Eye (tissue), 1 donor: Measurements from ENCODE around the gene GYG2.
A peak's percentile ranks its signal among the peaks of the same experiment; 100 is the strongest.
"Not testable (repeated sequence)": the region's sequence is repeated elsewhere in the genome, so short reads cannot be mapped to it uniquely, and the experiment has no call there.

ENCODE experiments used
- DNase-seq: peaks from one replicate; pipeline ENCODE4 v3.0.0-alpha.2; 2015

Gene GYG2

GRCh38 chrX:2874222-2875135 is 45.7 kb downstream of the GYG2 start:
- DNase-seq = no peak

DNA sequence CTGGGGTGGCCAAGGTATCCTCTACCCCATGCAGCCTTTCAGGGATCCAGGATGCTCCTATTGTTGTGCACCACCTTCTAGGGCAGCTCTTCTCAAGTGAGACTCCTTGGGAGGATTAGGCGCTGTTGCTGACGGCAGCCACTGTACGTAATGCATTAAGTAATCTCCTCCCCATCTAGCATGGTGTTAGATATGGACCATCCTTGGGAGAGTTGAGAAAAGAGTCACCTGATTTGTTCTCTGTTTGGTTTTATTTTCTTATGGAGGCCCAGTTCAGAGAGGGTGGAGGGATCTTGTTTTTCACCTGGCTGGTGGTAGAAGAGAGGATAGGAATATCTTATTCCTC is 46.4 kb downstream of the GYG2 start:
- DNase-seq = no peak

- no peak for DNase-seq
Measured at GRCh38 chrX:2875798-2876399, 47.2 kb downstream of the GYG2 start.

DNA sequence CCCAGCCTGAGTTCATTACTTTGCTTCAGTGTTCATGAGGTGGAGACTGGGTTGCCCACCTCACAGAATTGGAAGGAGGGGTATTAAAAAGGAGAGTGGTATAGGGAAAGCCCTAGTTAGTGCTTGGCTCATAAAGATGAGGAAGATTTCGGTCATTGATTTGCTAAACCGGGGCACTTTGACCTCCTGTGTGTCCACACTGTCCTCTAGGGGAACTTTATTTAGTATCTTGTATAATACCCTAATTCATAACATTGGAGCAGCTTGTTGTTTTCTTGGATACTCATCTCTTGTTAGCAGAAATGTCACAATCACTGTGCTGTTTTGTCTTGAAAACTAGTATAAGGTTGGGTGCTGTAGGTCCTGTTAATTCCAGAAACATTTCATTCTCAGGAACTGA is 49.8 kb downstream of the GYG2 start:
- DNase-seq = no peak

GRCh38 chrX:2879670-2880069 is 50.9 kb downstream of the GYG2 start:
- DNase-seq = no peak

DNA sequence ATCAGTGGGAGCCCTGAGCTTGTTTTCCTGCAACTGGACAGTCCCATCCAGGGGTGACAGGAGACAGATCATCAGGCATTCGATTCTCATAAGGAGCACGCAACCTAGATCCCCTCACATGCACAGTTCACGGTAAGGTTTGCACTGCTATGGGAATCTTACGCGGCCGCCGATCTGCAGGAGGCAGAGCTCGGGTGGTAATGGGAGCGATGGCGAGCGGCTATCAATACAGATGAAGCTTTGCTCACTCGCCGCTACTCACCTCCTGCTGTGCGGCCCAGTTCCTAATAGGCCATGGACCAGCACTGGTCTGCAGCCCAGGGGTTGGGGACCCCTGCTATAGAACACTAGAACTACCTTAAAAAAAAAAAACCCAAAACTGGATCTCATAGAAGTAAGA is 55.0 kb downstream of the GYG2 start:
- DNase-seq = no peak

GRCh38 chrX:2888309-2888708 is 59.6 kb downstream of the GYG2 start:
- no peak for DNase-seq

DNA sequence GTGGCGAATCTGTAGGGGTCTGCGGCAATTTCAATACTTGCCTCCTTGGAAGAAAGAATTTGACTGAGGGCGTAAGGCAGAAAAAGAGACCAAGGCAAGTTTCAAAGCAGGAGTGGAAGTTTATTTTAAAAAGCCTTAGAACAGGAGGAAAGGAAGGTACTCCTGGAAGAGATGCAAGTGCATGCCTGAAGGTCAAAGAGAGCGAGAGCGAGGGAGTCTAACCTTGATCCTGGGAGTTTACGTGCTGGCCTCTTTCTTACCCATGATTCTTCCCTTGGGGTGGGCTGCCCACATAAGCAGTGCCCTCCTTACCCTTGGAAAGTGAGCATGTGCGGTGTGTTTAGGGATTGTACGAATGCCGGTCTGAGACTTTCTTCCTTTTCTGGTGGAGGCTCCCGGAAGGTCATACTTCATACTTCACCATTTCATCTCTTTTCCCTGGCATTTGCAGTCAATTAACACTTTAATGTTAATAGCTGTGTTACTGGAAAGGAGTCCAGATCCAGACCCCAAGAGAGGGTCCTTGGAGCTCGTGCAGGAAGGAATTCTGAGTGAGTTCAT is 60.4 kb downstream of the GYG2 start:
- no peak for DNase-seq

DNA sequence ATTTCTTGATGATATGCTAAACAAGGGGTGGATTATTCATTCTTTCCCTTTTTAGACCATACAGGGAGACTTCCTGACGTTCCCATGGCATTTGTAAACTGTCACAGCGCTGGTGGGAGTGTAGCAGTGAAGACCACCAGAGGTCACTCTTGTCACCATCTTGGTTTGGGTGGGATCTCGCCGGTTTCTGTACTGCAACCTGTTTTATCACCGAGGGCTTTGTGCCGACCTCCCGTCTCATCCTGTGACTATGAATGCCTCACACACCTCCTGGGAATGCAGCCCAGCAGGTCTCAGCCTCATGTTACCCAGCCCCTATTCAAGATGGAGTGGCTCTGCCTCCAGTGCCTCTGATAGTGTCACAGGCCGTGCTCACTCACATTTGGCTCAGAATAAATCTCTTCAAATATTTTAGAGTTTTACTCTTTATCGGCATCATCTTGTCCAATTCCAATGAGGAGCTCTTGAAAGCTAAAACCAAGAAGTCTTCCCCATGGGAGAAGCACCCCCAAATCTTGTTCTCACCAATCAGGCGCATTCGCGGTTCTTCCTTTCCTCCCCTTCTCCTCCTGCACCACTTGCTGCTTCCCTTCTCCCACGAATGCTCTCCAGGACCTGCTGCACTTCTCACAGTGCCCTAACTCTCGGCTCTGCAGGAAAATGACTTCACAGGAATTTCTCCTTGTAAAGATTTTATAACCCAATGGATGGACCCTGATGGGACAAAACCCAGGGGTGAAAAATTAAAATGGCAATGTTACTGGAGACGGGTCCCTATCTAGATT is 61.2 kb downstream of the GYG2 start:
- DNase-seq = peak; percentile 26

GRCh38 chrX:2890536-2891460 is 62.1 kb downstream of the GYG2 start:
- DNase-seq = not testable (repeated sequence)

DNA sequence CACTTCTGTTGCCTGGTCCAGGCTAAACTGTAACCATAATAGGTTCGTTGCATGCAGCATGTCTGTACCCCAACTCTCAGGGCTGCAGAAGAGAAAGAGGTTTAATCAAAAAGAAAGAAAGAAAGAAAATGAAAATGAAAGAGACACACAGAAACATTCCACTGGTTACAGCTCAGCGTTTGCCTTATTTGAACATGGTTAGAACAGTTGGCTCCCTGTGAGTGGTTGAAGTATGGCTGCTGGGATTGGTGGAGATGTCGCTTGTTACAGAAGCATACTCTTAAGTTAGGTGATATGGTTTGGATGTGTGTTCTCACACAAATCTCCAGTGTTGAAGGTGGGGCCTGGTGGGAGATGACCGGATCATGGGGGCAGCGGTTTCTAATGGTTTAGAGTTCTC is 64.1 kb downstream of the GYG2 start:
- no peak for DNase-seq

- DNase-seq = peak; percentile 20
Measured at GRCh38 chrX:2894885-2895292, 66.2 kb downstream of the GYG2 start.

GRCh38 chrX:2897311-2897689 is 68.6 kb downstream of the GYG2 start:
- no peak for DNase-seq

- peak; percentile 8 for DNase-seq
Measured at GRCh38 chrX:2897690-2898623, 69.2 kb downstream of the GYG2 start.

DNA sequence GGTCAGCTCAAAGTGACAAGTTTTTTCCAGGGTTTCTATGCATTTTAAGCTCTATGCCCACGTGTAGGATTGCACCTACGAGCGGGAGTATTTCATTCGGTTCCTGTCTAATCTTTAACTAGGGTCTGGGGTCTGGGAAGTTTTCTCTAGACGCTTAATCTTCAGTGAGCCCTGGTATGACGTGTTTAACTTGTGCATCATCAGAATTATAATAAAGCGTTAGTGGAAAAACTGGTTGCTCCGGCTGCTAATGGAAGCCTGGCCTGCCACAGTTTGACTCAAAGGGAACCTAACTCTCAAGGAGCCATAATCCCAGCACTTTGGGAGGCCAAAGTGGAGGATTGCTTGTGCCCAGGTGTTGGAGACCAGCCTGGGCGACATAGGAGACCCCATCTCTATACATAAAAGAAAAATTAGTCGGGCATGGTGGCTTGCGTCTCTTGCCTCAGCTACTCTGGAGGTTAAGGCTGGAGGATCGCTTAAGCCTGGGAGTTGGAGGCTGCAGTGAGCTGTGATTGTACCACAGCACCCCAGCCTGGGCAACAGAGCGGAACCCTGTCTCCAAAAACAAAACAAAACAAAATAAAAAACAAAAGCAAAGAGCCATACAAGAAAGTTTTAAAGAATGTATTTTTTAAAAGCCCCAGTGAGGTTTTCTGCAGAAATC is 70.2 kb downstream of the GYG2 start:
- peak; percentile 19 for DNase-seq

DNA sequence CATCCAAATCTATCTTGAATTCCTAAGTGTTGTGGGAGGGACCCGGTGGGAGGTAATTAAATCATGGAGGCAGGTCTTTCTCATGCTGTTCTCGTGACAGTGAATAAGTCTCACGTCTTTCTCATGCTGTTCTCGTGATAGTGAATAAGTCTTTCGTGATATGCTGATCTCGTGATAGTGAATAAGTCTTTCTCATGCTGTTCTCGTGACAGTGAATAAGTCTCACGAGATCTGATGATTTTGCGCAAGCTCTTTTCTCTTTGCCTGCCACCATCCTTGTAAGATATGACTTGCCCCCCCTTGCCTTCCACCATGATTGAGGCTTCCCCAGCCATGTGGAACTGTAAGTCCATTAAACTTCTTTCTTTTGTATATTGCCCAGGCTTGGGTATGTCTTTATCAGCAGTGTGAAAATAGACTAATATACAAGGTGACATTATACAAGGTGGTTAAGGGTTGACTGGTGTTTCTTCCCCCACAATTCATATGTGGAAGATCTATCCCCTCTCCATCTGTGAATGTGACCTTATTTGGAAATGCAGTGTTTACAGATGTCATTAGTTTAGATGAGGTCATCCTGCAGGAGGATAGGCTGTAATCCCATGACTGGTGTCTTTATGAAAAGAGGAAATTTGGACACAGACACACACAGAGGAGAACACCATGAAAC is 72.8 kb downstream of the GYG2 start:
- DNase-seq = no peak

DNA sequence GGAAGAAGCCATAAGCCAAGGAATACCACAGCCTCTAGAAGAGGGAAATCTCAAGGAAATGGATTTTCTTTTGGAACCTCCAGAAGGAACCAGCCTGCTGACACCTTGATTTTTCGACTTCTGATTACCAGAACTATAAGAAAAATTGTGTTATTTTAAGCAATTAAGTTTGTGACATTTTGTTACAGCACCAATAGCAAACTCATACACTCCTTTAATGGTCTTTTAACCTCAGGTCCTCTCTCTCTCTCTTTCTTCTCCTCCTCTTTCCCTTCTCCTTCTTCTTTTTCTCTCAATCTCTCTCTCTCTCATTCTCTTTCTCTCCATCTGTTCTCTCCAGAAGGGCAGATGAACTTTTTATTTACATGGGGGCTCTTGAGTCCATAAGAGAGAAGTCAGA is 74.1 kb downstream of the GYG2 start:
- no peak for DNase-seq

DNA sequence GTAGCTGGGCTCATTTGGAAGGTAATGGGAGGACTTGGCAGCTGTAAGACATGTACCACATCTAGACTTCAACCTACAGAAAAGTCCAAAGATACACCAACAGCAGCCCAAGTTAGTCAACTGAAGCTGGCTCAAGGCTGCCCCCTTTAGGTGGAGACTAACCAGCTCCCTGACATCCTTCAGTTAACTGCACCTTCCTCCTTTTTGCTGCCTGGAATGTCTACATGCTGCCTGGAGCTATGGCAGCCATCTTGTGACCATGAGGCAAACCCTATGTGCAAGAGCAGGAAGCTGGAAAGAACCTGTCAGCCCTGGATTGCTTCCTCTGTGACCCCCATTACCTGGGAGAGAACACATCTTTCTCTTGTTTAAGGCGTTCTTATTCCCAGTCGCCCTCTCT is 74.6 kb downstream of the GYG2 start:
- DNase-seq = no peak

GRCh38 chrX:2907295-2907694 is 78.6 kb downstream of the GYG2 start:
- no peak for DNase-seq

DNA sequence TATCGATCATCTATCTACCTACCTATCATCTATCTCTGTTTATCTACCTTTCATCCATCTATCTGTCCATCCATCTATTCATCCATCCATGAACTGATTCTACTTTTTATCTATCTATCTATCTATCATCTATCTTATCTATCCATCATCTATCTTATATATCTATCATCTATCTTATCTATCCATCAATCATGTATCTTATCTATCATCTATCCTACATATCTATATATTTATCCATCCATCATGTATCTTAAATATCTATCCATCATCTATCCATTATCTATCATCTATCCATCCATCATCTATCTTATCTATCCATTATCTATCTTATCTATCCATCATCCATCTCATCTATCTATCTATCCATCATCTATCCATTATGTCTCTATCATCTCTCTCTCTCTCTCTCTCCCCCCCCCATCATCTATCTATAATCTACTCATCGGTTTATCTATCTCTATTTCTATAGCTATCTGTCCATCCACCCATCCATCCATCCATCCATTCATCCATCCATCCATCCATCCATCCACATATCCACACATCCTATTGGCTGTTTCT is 79.5 kb downstream of the GYG2 start:
- DNase-seq = no peak
